HG02571 (cell line): Measurements from ENCODE around the gene CCNB1IP1.
"Not testable (repeated sequence)": the region's sequence is repeated elsewhere in the genome, so short reads cannot be mapped to it uniquely, and the experiment has no call there.

Experiments
- ATAC-seq: cut with Tn5 transposase; IDR thresholded peaks from one replicate; pipeline ENCODE4 v1.9.1; 2021; ENCODE audit warnings: mild to moderate bottlenecking, moderate library complexity; ENCODE audit not compliant: unreplicated experiment

CCNB1IP1 gene

DNA sequence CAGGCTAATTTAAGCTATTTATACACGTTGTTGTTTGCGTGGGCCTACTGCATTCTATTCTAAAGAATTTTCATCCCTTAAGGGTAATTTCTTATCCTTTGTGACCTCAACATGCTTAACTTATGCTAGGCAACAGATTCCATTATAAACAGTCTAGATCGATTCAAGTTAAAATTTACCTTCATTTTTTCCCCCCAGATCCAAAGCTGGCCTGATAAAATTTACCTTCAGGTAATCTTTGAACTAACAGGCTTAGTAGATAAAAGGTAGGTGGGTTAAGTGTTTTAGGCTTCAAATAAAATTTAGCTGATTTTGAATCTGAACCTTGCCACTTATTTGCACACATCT, 389 bp upstream of the CCNB1IP1 start:
- no peak for ATAC-seq

DNA sequence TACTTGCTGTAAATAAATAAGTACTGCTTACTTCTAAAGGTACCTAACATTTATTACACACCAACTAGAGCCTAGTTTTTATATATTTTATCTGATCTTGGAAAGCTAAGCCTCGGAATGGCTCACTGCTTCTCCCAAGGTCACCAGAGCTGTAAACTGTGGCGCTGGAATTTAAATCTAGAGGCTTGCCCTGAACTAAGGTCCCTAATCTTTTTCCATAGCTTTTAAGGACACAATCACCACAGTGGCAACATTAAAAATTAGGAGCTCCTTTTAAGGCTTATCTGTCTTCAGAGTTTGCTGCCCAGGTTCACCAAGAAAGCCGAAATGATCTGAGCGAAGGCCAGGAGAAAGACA, 670 bp downstream of the CCNB1IP1 start:
- ATAC-seq = no peak

DNA sequence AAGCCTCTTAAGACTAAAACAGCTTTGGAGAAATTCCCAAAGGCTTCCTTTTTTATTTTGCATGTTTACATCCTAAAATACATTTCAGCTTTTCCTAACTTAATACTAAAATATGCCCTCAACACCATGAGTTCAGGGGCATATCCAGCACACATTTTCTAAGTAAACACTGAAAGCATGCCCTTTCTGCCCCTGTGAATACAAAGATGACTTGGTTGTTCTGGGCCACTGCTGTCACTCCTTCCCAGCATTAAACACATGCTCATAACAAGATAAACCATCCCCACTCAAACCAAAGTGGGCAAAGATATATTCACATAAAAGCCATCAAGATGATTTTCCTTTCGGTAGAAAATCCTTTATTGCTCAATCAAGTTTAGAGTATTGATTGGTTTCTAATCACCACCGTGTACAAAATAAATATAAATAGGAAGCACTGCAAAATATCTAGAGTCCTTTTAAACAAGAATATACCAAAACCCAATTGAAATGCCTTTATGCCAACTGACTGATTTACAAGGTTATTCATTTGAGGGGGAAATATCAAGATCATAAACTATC, 1.9 kb downstream of the CCNB1IP1 start:
- no peak for ATAC-seq

DNA sequence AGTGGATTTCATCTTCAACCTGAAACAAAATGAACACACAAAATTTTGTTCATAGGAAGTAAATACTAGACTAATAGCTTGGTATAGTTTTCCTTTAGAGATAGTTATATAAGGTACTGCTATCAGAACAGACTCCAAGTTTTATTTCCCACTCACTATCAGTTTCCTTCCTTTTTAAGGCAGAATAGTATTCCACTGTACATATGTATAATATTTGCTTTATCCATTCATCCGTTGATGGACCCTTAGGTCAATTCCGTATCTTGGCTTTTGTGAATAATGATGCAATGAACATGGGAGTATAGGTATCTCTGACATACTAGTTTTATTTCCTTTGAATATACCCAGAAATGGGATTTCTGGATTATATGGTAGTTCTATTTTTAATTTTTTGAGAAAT, 3.7 kb downstream of the CCNB1IP1 start:
- ATAC-seq = no peak

DNA sequence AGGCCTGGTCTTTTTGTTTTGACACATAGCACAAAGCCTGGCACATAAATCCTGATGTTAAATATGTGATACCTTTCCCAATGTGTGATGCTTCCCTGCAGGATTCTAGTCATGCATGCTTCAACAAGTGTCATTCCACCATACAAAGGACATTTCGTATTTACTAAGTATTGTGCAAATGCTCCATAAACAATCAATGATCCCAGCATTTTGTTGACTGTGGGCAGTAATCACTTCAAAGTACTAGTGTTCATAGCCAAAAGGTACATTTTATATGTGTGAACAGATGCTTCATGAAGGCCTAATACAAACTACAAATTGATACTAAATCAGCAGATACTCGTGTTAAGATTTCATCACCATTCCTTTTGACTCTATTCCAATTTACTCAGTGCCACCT, 4.4 kb downstream of the CCNB1IP1 start:
- ATAC-seq = no peak

DNA sequence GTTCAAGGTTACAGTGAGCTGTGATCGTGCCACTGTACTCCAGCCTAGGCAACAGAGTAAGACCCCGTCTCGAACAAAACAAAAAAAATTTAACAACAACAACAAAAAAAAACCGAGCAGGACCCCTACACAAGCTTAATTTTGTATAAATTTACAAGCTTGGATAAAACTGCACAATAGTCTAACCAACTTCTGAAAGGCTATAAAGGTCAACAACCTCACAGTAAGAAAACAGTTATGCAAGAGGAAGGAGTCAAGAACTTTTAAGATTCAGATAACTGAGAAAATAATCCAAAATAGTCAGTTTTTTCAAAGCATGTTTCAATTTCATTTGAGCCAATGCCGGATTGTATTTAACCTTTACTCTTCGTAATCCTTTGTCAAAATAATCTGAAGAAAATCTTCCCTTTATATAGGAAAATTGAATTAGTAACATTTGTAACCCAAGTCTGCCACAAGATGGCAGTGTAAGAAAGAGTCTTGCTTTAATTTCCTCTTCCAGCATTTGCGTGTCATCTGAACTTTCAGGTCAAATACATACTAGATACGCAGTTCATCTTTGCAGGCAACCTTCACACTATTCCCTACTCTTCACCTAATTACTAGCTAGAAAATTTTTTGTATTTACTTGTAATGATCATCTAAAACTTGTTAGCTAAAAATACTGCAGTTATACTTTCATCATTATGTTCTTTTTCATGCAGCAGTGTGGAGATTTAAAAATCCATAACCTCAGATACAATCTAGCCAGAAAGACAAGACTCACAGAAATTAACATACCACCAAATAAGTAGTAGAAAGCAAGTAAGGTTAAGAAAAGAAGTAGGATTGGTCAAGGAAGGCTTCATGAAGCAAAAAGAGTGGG, 5.8 kb downstream of the CCNB1IP1 start:
- ATAC-seq = no peak

DNA sequence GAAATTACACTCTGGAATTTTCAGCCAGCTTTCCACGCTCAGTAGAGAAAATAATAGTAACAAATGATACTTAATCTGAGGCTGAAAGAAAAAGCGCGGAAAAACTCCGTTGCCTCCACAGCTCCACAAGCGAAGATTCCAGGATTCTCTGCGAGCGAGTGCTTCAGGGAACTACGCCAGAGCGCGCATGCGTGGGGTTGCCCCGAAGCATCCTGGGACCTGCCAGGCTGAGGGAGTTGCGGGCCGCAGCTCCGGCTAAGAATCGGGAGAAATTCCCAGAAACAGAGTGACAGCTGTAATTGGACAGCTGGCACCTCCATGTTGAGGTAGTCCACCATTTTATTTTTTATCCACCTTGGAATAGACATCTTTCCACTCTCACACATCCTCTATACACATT, 15.4 kb downstream of the CCNB1IP1 start:
- ATAC-seq = no peak

DNA sequence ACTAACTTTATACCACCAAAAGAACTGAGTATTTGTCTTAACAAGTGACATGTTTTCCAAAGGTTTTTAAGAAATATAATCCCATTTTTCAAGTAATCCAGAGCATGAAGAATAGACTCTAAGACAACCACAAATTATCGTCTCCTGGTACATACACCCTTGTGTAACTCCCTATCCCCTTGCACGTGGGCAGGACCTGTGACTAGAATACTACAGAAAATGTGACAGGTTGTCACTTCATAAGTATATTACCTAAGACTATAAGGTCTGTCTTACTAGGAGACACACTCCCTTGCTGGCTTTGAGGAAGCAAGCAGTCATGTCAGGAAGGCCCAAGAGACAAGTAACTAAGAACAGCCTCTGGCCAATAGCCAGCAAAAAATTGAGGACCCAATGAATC, 19.1 kb downstream of the CCNB1IP1 start:
- no peak for ATAC-seq

DNA sequence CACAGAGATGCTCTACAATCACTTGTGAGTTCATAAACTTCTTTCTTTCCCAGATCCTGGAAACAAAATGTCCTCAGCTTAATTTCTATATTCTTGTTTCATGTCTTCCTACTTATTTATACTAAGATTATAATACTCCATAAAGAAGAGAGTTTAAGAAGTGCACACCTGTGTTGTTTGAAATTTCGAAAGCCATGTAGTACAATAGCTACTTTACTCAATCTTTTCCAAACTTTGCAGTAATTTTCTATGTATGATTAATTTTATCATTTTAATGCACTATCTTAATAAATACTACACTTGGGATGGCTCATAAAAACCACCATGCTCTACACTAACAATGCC, 27.0 kb downstream of the CCNB1IP1 start:
- no peak for ATAC-seq

DNA sequence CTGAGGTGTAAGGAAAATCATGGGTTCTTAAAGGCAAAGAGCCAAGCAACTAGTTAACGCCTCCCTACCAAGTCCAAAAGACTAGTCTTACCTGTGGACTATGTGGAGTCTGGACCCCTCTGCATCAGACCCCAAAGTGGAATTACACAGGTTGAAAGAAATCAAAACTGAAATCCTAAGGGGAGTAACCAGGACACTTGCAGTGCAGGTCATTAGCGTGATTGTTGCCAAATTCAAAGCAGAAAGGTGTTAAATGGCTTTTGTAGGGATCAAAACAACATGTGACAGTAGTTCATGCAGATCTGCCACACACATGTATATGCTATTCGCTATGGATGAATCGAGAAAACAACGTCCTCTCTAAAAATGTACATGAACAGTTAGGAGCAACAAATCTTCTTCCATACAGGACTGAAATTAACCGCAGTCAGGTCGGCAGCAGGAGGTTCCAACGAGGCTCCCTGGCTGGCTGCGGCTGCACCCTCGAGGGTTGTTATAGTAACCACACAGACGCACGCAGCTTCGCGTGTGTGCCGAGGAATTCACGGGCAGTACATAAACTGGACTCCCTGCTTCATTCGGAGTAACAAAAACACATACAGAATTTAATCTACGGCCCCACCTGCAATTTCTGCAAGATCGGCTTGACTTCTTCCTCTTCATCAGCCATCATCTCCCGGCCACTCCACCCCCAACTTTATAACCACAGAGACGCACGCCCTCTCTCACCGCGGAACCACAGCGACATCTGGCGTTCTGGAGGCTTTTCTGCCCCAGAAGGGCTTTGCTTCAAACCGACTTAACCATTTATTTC, 27.6 kb downstream of the CCNB1IP1 start, which contains the start of gene TTC5:
TSS of gene TTC5 (minus strand) at position 687 of the 814 bp plus-strand sequence. CDS start at position 673, 14 bp downstream.
- peak; percentile 99 for ATAC-seq

DNA sequence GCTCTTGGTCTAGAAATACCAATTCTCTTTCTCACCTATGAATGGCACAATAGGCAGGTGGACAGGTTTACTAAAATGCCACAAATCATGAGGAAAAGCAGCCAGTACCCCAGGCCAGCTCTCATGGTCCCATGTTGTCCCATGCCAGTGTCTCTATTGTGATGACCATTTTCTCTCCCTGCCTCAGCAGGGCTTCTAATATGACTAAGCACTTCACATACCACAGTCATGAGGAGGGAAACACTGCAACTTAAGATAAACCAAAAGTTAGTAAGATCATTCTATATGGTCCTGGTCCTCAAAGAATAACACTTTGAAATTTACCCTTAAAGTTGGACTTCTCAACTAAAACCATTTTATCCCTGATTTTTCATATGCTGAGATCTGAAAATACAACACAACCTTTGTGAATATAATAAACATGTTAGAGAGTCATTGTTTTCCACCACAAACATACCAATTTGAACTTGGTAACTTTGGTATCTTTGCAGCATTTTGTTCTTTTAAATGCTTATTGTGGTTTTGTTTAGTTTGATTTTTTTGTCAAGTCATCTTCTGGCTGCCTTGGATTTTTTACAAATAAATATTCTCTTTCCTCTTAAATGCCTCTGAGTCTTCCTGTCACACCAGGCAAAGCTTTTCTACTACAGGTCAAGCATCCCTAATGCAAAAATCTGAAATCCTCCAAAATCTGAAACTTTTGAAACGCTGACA, 30.9 kb downstream of the CCNB1IP1 start:
- no peak for ATAC-seq

DNA sequence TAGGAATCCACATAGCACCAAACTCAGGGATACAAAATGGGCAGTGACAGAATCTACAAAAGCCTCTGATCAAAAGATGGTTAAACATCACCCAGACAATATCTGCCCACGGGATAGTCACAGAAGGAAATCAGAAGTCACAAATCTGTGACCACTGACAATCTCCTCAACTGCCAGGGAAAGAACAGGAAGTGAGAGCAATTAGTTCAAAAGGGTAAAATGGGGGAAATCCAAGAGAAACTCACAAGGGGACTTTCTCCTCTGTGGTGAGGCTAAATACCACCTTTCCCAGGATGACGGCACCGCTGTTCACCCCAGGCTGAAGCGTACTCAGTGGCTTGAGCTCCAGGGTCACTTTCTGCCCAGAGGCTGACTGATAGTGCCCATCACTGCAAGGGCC, 38.0 kb downstream of the CCNB1IP1 start:
- ATAC-seq = peak; percentile 89

DNA sequence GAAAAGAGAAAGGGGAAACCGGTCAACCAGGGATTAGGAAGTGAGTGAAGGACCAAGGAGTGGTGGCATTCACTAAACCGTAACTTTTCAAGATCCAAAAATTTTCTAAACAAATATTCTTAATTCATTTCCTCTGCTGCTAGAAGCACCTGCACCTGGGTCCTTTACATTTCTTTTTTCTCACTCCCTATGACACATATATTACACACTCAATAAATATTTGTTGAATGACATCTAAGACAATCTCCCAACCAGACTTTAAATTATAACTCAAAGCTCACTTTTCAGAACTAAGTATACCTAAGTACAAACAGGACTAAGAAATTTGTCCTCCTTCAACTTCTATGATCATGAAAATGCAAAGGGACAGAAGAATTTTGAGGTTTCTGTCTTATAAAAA, 38.4 kb downstream of the CCNB1IP1 start:
- no peak for ATAC-seq

DNA sequence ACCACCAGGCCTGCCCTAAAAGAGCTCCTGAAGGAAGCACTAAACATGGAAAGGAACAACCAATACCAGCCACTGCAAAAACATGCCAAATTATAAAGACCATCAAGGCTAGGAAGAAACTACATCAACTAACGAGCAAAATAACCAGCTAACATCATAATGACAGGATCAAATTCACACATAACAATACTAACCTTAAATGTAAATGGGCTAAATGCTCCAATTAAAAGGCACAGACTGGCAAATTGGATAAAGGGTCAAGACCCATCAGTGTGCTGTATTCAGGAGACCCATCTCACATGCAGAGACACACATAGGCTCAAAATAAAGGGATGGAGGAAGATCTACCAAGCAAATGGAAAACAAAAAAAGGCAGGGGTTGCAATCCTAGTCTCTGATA, 51.1 kb downstream of the CCNB1IP1 start:
- ATAC-seq = not testable (repeated sequence)

DNA sequence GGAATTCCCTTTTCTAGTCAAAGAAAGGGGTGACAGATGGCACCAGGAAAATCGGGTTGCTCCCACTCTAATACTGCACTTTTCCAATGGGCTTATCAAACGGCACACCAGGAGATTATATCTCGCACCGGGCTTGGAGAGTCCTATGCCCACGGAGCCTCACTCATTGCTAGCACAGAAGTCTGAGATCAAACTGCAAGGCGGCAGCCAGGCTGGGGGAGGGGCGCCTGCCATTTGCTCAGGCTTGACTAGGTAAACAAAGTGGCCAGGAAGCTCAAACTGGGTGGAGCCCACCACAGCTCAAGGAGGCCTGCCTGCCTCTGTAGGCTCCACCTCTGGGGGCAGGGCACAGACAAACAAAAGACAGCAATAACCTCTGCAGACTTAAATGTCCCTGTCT, 52.8 kb downstream of the CCNB1IP1 start:
- ATAC-seq = not testable (repeated sequence)

DNA sequence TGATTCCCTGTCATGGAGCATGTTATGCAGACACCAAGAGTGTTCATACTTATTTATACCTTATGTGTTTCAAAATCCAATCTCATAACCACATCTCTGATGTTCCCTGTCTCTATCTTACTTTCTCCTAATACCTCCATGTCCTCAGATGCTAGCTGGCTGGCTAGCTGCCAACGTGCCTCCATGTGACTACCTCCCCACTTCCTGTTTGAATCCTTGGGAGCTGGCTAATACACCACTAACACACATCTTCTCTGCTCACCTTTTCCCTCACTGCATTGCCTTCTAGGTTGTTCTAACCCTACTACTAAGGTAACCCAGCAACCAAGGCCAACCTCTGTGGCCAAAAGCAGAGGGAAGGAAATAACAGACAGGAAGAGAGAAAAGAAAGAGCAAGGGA, 54.7 kb downstream of the CCNB1IP1 start:
- ATAC-seq = no peak

DNA sequence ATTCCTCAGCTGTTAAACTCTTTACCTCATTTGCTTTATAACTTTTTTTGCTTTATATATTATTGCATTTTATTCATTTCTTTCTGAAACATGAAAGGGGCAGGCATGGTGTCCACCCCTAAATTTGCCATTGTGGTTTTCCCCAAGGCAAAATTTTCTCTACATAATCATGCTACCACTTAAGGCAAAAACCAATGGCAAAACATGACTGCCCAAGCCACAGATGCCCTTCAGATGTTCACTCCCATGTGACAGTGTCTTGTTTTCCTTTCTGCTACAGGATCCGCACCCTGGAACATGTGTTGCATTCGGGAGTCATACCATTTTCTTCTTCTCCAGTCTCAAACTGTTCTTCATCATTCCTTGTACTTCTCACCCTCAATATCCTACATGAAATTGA, 55.7 kb downstream of the CCNB1IP1 start:
- no peak for ATAC-seq

DNA sequence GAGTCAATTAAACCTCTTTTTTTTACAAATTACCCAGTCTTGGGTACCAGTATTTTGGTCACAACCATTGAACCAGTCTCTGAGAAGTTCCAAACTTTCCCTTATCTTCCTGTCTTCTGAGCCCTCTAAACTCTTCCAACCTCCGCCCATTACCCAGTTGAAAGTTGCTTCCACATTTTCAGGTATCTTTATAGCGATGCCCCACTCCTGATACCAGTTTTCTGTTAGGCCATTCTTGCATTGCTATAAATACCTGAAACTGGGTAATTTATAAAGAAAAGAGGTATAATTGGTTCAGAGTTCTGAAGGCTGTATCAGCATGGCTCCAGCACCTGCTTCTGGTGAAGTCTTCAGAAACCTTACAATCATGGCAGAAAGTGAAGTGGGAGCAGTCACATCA, 59.0 kb downstream of the CCNB1IP1 start:
- ATAC-seq = no peak

DNA sequence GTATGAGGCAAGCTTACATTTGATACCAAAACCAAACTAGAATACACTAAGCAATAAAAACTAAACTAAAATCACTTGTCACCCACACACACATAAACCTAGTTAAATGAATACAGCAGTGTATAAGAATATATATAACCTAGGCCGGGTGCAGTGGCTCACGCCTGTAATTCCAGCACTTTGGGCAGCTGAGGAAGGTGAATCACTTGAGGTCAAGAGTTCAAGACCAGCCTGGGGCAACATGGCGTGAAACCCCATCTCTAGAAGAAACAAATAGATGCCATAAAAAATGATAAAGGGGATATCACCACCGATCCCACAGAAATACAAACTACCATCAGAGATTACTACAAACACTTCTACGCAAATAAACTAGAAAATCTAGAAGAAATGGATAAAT, 68.7 kb downstream of the CCNB1IP1 start:
- not testable (repeated sequence) for ATAC-seq

DNA sequence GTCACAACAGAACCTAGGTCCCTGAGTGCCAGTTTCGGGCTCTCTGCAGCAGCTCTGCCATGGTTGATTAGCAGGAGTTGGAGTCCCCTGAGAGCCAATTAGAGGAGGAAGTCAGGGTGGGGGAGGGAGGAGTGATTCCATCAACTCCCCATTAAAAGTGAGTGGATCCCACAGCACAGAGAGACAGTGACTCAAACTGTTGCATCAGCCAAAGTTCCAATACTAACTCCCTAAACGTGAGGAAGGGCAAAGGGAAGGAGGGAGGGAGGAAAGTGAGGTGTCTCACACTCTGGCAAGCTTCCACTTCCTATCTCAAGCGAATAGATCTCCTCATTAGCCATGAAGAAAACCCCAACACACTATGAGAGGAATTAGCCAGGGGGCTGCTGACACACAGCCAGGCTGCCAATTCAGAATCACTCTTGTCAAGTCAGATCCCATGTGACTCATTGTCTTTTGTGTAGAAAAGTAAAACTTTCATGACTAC, 70.4 kb downstream of the CCNB1IP1 start:
- no peak for ATAC-seq
